AG04450 (cell line): ENCODE measurements around the gene INPP5A. TPM values are rescaled to one million over a fixed set of nuclear protein-coding genes. Genes with fewer than 3 reads are reported as not detected.

Experiments
- CTCF ChIA-PET: fragments of 300-600, 350-600 bp; formaldehyde crosslinking; extraction: SDS; loops from one replicate; lab custom pipeline; 2022; ENCODE audit warnings: antibody characterized with exemption, inconsistent platforms; lab: Charles Lee
- POLR2A ChIA-PET: fragments of 350-600 bp; formaldehyde crosslinking; extraction: SDS; loops from one replicate; lab custom pipeline; 2021; ENCODE audit warnings: antibody characterized with exemption, inconsistent platforms; lab: Yijun Ruan, JAX
- DNase-seq: peaks from one replicate; pipeline ENCODE4 v3.0.0-alpha.2; 2011; ENCODE audit warnings: low read depth, low spot score
- H3K27ac ChIP-seq: one replicate; pipeline ENCODE4 v1.5.1; 2012; ENCODE audit warnings: low read depth, low read length, control low read depth
- H3K27me3 ChIP-seq: one replicate; pipeline ENCODE4 v1.6.0; 2012; ENCODE audit warnings: low read length; ENCODE audit not compliant: control insufficient read depth, insufficient read depth
- H3K4me3 ChIP-seq: 2 replicates; pipeline ENCODE4 v1.5.1; 2011; ENCODE audit warnings: mild to moderate bottlenecking, low read depth, low read length, control low read depth
- H3K9me3 ChIP-seq: 2 replicates; pipeline ENCODE4 v1.5.1; 2012; ENCODE audit warnings: low read length; ENCODE audit not compliant: control insufficient read depth, insufficient read depth
- polyA plus RNA-seq: library from polyadenylated mRNA; depleted of rRNA; stranded (reverse); fragments of >200 nt; gene quantifications from 2 replicates; pipeline ENCODE4 v1.2.3, GENCODE V29; 2011
- TF ChIP-seq, protein P1 (sequence below): IDR thresholded peaks from 2 replicates; pipeline ENCODE4 v1.5.1; 2011; ENCODE audit warnings: low read depth, low read length, control low read depth, inconsistent platforms

INPP5A gene
- polyA plus RNA-seq, 1 experiment: 22.5 TPM

DNA sequence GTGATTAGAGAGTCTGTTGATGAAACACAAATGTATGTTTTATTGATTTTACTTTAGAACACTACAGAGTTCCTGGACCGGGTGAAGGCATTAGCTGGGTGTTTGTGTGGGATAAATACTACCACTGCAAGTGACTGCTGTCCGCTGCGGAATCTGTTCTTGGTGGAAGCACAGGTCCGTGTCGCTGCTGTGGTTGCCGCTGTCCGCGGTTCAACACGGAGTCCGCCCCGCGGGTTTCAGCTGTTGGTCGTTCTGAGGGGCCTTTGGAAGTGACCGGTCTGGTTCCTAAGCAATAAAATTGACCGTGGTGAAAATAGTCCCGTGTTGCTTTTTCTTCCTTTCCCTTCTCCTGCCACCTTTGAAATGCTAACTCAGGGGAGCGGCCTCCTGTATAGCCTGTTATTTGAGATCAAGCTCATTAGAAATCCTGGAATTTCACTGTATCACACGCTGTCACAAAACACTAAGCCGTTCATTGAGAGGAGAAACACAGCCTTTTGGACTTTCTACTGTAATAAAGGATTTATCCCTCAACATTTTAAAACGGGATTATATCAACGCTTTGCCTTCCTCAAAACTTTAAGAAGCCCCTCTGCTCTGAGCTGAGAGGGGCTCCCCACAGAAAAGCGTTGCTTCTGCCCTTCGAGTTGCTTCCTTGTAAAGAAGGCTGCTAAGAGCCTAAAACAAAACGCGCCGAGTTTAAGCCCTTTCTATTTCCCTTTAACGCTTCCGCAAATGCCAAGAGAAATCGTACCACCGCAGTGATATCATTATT, 245.8 kb downstream of the INPP5A start:
- Histone ChIP-seq H3K27ac (no peak overlapping the region), H3K4me3 (no peak overlapping the region), H3K27me3 (peaks cover 23% of the 10 kb centered on the region), H3K9me3 (peaks cover 7% of the 10 kb centered on the region; the same call in 1 of the 2 replicates)
- POLR2A ChIA-PET: no interaction called here
- CTCF ChIA-PET: no interaction called here
- DNase-seq: no peak
- TF ChIP-seq, protein P1, sequence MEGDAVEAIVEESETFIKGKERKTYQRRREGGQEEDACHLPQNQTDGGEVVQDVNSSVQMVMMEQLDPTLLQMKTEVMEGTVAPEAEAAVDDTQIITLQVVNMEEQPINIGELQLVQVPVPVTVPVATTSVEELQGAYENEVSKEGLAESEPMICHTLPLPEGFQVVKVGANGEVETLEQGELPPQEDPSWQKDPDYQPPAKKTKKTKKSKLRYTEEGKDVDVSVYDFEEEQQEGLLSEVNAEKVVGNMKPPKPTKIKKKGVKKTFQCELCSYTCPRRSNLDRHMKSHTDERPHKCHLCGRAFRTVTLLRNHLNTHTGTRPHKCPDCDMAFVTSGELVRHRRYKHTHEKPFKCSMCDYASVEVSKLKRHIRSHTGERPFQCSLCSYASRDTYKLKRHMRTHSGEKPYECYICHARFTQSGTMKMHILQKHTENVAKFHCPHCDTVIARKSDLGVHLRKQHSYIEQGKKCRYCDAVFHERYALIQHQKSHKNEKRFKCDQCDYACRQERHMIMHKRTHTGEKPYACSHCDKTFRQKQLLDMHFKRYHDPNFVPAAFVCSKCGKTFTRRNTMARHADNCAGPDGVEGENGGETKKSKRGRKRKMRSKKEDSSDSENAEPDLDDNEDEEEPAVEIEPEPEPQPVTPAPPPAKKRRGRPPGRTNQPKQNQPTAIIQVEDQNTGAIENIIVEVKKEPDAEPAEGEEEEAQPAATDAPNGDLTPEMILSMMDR: no peak

DNA sequence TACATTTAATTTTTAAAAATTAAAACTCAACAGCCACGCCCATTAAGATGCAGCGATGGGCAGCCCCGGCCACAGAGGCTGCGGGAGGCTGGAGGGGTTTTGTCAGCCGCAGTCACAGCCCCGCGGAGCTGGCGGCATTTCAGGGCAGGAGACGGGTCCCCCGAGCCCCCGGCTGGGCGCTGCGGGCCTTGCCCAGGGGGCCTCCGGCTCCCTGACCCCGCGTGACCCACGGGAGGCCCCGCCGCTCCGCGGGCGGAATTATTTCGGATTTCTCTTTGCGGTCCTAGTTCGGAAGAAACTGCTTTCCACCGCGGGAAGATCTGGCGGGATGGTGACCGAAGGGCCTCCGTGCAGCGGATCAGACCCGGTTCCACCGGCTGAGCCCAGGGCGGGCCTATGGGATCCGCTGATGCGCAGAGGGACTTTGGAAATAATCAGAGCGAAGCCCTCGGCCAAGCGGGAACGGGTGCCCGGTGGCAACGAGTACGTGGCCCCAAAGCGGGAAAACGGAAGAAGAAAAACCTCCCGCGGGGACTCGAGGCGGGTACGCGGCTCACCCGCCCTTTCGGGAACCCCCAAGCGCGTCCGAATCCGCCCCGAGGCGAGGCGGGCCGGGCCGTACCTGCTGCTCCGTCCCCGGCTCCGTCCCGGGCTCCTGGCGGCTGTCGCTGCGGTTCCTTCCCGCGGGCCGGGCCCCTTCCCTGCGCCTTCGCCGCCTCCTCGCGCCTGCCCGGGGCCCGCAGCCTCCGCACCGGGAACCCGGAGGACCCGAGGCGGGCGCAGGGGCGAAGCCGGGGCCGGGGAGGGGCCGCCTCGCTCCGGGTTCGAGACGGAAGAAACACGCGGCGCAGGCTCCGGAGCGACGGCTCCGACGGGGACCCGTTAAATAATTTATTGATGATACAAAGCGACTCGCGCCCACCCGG, 246.6 kb downstream of the INPP5A start:
- no peak overlapping the region for H3K27ac ChIP-seq
- H3K4me3 ChIP-seq: no peak overlapping the region
- CTCF ChIA-PET: no interaction called here
- POLR2A ChIA-PET: no interaction called here
- no peak for DNase-seq
- peaks cover 7% of the 10 kb centered on the region; the same call in 1 of the 2 replicates for H3K9me3 ChIP-seq
- H3K27me3 ChIP-seq: peaks cover 28% of the 10 kb centered on the region
- TF ChIP-seq, protein P1: no peak

DNA sequence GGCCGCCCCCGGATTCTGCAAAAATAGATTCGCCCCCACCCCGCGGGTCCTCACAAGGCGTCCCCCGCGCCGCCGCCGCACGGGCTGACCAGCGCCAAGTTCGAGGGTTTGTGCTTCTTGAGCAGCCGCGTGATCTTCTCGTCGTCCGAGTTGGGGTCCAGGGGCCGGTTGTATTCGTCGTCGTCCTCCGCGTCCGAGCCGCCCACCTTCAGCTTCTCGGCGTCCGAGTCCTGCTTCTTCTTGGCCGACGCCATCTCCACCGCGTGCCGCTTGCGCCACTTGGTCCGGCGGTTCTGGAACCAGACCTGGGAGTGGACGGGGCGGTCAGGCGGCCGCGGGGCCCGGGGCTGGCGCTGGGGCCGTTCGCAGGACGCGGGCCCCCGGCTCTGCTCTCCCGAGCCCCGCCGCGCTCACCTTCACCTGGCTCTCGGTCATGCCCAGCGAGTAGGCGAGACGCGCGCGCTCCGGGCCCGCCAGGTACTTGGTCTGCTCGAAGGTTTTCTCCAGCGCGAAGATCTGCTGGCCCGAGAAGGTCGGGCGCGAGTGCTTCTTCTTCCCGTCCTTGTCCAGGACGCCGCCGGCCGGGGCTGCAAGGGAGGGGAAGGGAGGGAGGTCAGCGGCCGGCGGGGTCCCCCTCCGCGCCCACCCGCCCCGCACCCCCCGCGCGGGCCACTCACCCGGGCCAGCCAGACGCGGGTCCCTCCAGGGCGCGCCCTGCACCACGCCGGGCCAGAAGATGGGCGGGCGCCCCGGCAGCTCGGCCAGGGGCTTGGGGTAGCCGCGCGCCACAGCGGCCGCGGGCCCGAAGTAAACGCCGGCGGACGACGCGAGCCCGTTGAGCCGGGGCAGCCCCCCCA, 247.5 kb downstream of the INPP5A start:
- DNase-seq: no peak
- CTCF ChIA-PET: no interaction called here
- Histone ChIP-seq H3K4me3 (no peak overlapping the region), H3K9me3 (peaks cover 7% of the 10 kb centered on the region; the same call in 1 of the 2 replicates), H3K27ac (no peak overlapping the region), H3K27me3 (peaks cover 34% of the 10 kb centered on the region)
- TF ChIP-seq, protein P1: no peak
- POLR2A ChIA-PET: no interaction called here

DNA sequence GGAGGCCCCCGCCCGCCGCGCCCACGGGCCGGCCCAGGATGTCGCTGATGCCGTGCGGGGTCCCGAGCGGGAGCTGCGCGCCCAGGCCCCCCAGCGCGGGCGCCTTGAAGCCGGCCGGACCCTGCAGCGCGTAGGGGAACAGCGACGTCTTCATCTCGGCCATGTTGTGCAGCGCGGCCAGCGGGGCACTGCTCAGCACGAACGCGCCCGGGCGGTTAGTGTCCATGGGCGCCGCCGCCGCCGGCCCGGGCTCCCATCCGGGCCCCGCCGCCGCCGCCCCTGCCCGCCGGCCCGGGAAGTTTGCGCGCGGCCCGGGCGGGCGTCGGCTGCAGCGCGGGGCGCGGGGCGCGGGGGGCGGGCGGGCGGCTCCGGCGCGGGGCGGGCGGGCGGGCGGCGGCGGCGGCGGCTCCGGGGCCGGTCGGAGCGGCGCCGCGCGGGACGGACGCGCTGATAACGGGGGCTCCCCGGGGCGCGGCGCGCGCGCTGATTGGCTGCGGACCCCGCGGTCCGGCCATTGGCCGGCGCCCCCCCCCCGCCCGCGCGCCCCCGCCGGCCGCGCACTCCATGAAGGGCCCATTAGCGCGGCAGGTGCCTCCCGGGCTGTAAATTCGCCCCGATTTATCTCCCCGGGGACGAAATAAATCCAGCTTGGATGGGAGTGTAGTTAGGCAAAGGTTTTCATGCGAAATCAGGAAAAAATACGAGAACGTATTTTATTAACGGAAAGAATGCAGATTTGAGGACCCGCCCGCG, 248.3 kb downstream of the INPP5A start, which contains the start of gene NKX6-2:
NKX6-2 (minus strand) TSS at position 425 of the 753 bp plus-strand sequence; CDS start at position 226, 199 bp downstream.
- TF ChIP-seq, protein P1: no peak
- ChIA-PET CTCF (no interaction called here), POLR2A (no interaction called here)
- Histone ChIP-seq H3K9me3 (peaks cover 7% of the 10 kb centered on the region; the same call in 1 of the 2 replicates), H3K27me3 (peaks cover 42% of the 10 kb centered on the region), H3K4me3 (no peak within 1 kb of the TSS; the same call in 1 of the 2 replicates), H3K27ac (no peak within 1 kb of the TSS)
- DNase-seq: no peak
